EH (cell line): ENCODE measurements around the gene METTL26.
"Not testable (repeated sequence)": the region's sequence is repeated elsewhere in the genome, so short reads cannot be mapped to it uniquely, and the experiment has no call there.

ENCODE experiments used
- DNase-seq: peaks from one replicate; pipeline ENCODE4 v3.0.0-alpha.2; 2015; ENCODE audit warnings: low read depth

METTL26 gene

DNA sequence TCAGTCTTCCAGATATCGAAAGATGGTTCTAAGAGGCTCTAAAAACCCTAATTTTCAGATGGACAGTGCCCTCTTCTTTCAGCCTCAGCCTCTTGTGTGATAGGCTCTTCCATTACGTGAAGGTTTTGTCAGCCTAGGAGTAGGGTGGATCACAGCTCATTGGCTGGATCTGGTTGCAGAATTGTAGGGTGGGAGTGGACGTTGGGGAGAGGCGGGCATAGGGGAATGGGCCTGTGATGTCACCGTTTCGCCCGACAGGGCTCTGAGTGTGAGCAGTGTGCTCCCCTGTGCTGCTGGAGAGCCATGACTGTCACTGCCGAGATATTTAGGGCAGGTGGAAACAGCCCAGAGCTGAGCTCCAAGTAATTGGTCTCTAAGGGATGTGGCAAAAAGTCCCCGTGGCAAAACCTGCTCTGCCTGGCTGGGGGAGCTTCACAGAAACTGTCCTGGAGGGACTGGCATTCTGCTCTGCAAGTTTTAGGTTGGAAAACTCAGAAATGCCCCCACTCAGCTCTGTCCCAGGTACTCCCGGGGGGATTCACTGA, 11.5 kb downstream of the METTL26 start:
- no peak for DNase-seq

DNA sequence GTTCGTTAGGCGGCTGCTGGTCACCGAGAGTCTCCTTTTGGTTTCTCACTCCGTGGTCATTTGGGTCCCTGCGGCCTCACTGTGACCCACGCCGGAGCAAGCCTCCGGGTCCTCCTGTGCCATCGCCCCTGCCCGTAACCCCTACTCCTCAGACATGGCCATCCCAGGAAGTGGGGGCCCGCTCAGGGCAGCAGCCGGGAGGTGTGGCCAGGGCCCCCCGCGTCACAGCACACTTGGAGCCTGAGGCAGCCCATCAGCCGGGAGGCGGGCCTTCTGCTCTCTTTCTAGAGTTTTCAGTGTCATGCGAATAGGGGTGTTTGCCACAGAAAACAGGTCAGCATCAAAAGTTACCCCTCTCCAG, 13.2 kb downstream of the METTL26 start:
- peak; percentile 42 for DNase-seq

- DNase-seq = no peak
Measured at GRCh38 chr16:621526-622105, 14.5 kb downstream of the METTL26 start.

DNA sequence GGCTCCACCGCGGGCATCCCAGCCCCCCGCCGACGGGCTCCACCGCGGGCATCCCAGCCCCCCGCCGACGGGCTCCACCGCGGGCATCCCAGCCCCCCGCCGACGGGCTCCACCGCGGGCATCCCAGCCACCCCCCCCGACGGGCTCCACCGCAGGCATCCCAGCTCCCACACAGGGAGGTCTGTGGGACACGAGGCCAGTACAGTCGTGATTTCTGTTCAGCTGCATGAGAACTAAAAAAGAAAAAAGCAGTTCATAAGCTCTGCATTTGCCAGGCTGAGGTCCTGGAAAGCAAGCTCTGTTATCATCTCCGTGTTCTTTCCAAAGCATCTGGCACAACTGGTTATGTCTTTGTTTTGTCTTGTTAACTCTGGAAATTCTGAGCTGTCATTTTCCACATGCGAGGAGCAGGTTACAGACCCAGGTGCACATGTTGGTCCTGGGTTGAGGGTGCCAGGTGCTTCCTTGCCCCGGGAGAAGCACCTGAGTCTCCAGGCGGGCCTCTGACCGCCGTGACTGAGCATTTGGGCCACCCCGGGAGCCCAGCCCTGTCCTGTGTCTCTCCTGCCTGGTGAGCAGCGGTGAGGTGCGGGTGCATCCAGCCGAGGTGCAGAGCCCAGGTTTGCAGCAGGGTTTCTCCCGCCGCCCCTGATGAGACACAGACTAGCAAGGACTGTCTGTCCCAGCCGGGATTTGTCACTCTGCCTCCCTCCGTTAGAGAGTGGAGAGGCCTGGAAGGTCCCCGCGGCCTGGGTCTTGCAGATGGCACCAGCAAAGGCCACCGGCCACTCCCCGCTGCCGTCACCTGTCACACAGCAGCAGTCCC, 15.2 kb downstream of the METTL26 start:
- DNase-seq = no peak

DNA sequence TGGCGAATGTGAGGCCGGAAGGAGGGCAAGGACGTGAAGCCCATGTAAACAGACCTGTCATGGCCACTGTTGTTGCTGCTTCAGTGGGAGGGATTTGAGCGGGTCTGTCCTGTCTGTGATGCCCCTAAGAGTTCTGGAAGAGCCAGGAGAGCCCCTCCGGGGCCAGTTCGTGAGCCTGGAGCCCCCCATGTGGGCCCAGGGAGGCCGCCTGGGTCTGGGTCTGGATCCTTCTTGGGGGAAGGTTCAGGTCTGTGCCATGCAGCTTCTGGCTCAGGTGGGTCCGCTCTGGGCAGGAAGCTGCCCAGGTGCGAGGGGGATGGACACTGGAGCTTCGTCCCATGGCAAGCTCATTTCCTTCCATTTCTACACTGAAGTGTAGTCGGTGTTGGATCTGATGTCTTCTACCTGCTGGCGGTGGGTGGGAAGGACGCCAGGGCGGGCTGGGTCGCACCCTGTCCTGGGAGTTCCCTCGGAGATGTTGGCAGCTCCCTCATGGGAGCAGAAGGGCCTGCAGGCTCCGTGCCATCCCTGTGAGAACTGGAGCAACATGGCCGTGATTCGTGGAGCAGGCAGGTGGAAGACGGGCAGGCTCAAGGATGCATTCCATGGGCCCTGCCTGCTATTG, 16.5 kb downstream of the METTL26 start:
- no peak for DNase-seq

- DNase-seq = no peak
Measured at GRCh38 chr16:617855-618254, 18.2 kb downstream of the METTL26 start.

- DNase-seq = no peak
Measured at GRCh38 chr16:616733-617586, 19.1 kb downstream of the METTL26 start.

GRCh38 chr16:615122-615521, 21.0 kb downstream of the METTL26 start:
- no peak for DNase-seq

DNA sequence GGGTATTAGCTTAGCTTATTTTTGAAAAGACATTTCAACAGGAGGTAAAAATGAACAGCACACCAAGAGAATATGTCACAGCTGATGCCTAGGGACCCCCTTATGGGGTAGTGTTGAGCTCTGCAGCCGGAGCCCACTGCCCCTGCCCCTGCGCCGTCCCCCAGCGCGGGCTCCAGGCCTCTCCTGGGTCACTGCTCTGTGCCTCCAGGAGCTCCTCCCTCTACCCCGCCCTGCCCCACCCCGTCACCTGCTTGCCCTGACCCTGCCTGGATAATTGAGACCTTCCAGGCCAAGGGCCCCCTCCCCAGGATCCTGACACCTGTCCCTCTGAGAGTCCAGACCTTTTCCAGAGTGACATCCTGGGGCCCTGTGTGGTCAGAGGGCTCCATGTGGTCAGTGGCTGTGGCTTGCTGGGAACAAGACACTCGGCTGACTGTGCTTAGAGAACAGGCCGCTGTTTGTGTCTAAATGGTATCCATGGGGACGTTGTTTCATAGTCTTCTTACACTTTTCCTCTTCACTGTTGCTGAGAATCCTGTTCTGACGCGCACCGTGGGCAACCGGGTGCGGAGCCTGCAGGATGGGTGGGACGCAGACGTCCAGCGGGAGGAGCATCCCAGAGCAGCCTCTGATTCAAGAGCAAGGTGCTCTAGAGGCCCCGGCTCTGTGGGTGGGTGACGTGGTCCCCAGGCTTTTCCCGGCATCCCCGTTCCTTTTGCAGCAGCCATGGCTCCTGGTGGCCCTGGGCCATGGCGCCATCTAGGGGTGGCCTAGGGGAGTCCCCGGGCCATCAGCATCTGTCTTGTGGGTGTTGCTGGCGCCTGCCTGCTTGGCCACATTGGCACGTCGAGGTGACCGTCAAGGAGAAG, 25.4 kb downstream of the METTL26 start:
- peak; percentile 35 for DNase-seq

GRCh38 chr16:609984-610383, 26.1 kb downstream of the METTL26 start:
- DNase-seq = no peak

DNA sequence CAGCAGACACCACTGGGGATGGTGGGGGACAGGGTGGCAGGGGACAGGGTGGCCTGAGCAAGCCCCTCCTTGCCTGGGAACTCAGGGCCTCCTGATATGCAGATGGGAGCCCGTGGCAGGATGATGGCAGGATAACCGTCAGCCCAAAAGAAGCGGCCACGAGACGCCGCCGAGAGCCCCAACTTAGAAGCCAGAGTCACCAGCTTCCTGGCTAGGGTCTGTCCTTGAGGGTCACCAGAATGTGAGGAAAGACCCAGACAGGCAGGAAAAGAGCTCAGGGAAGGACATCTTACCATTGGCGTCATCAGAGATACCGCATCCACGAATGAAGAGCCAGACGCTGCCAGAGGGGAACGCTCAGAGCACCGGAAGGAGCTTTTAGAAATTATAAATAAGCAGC, 26.8 kb downstream of the METTL26 start:
- no peak for DNase-seq

DNA sequence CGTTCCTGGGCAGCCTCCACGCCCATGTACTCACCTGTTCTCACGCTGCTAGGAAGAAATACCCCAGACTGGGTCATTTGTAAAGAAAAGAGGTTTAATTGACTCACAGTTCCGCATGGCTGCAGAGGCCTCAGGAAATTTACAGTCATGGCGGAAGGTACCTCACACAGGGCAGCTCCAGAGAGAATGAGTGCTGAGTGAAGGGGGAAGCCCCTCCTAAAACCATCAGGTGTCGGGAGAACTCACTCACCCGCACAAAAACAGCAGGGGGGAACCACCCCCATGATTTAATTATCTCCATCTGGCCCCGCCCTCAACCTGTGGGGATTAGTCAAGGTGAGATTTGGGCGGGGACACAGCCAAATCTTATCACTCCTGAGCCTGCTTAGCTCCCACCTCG, 28.1 kb downstream of the METTL26 start:
- no peak for DNase-seq

DNA sequence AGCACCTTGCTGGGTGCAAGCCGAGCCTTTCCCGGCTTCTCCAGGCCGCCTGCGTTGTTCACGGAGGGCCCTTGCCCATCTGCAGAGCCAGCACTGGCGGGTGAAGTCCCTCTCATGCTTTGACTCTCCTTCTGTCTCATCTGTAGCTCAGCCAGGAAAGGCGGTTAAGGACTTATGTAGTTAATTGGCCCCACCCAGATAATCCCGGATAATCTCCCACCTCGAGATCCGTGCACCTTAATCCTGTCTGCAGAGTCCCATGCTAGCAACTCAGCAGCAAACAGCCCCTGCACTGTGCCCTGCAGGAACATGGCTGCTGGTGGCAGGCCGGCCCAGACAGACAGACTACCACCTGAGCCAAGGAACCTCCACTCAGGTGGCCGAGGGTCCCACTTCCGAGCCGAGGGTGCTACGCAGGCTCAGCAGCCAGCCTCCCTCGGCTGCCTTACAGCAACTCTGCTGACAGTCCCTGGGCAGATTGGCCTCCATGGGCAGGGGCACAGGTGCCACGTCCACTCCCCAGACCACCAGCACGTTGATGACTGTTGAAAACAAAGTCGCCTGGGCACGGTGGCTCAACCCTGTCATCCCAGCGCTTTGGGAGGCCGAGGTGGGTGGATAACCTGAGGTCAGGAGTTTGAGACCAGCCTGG, 29.3 kb downstream of the METTL26 start:
- DNase-seq = no peak

- no peak for DNase-seq
Measured at GRCh38 chr16:603933-604332, 32.2 kb downstream of the METTL26 start.

GRCh38 chr16:600781-601180, 35.3 kb downstream of the METTL26 start:
- peak; percentile 20 for DNase-seq

DNA sequence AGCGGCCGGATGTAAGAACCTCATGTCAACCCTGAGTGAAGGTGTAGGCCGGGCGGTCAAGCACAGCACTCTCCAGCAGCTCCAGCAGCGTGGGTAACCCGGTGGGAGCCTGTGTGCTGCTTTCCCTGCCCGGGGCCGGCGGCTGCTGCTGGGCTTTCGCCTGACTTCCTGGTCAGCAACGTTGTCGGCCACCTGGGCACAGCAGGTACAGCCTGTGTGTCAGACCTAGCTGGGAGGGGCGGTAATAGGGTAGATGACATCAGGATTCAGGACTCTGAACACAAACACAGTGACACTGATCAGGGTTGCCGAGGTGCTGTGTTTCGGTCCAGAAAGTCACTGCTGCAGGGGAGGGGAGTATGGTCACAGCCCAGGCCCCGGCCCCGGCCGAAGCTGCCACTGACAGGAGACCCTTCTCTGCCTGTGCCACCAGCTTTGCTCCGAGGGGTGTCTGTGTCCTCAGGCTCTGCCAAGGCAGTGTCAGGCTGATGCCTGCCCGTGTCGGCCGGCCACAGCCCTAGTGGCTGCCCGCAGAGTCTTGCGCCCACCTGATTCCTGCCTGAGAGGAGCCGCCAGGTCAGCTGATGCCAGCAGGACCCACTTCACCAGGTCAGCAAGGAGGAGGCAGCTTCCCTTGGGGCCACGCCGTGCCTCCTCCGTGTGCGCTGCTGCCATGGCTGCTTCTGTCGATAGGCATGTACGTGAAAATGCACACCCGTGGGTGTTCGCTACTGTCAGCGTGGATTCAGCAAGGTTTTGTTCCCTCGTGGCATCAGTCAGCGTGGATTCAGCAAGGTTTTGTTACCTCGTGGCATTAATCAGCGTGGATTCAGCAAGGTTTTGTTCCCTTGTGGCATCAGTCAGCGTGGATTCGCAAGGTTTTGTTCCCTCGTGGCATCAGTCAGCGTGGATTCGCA, 37.0 kb downstream of the METTL26 start:
- no peak for DNase-seq

DNA sequence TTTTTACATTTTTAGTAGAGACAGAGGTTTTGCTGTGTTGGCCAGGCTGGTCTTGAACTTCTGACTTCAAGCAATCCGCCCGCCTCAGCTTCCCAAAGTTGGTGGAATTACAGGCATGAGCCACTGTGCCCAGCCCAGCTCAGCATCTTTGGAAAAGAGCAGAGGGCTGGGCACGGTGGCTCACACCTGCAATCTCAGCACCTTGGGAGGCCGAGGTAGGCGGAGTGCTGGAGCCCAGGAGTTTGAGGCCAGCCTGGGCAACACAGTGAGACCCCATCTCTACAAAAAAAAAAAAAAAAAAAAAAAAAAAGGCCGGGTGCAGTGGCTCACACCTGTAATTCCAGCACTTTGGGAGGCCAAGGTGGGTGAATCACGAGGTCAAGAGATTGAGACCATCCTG, 38.5 kb downstream of the METTL26 start:
- not testable (repeated sequence) for DNase-seq

GRCh38 chr16:596736-597060, 39.4 kb downstream of the METTL26 start:
- DNase-seq = no peak

- no peak for DNase-seq
Measured at GRCh38 chr16:595942-596735, 40.0 kb downstream of the METTL26 start.
